Measurements from ENCODE around the gene PRKAR2B.

The PRKAR2B gene

DNA sequence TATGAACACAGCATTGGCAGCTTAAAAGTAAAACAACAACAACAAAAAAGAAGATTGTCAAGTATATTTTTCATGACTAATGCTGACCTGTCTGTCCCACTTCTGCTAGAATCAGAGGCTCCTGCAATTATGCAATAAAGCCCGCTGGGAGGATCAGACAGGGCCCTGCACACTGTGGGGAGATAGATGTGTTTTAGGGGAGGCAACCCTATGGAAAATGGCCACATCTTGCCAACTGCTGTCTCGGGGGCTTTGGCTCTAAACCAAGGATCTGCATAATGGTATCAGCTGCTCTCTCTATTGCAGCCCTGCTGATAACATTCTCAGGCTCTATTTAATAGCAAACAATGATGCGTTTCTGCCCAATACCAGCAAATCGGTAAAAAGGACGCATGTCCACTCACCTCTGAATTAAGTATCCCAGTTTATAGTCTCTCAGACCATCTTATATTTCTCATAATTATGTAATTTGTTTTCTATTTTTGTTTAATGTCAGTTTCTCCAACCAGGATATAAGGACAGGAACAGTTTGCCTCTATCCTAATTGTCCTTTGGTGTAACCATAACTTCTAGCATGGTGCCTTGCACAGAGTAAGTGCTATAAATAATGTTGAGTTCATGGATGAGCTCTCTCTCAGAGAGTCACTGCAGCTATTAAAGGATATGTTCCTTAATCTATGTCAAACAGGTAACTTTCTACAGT, 15.3 kb upstream of the PRKAR2B start:
- TF ChIP-seq TAF1 (IDR thresholded peaks at IDR 0.05; ENCODE audit: borderline replicate concordance, insufficient read depth, low read length) (no peak), POLR2AphosphoS5 (IDR thresholded peaks at IDR 0.05; ENCODE audit: low read depth, low read length) (no peak), SIN3A (IDR thresholded peaks at IDR 0.05; ENCODE audit: borderline replicate concordance, insufficient read depth, low read length) (no peak), FOXP2 (optimal IDR thresholded peaks at IDR 0.05; ENCODE audit: borderline replicate concordance, extremely low read depth, extremely low read length, insufficient read depth) (no peak), REST (IDR thresholded peaks at IDR 0.05; ENCODE audit: insufficient read depth in 1 of 2, low read depth in 2 of 2, low read length in 2 of 2) (no peak)

- no peak for TF ChIP-seq SIN3A (IDR thresholded peaks at IDR 0.05; ENCODE audit: borderline replicate concordance, insufficient read depth, low read length)
- TF ChIP-seq FOXP2 (optimal IDR thresholded peaks at IDR 0.05; ENCODE audit: borderline replicate concordance, extremely low read depth, extremely low read length, insufficient read depth): no peak
- no peak for TF ChIP-seq REST (IDR thresholded peaks at IDR 0.05; ENCODE audit: insufficient read depth in 1 of 2, low read depth in 2 of 2, low read length in 2 of 2)
- TF ChIP-seq POLR2AphosphoS5 (IDR thresholded peaks at IDR 0.05; ENCODE audit: low read depth, low read length): no peak
- TF ChIP-seq TAF1 (IDR thresholded peaks at IDR 0.05; ENCODE audit: borderline replicate concordance, insufficient read depth, low read length): no peak
Observed at GRCh38 chr7:107029764-107030286, 14.7 kb upstream of the PRKAR2B start.

DNA sequence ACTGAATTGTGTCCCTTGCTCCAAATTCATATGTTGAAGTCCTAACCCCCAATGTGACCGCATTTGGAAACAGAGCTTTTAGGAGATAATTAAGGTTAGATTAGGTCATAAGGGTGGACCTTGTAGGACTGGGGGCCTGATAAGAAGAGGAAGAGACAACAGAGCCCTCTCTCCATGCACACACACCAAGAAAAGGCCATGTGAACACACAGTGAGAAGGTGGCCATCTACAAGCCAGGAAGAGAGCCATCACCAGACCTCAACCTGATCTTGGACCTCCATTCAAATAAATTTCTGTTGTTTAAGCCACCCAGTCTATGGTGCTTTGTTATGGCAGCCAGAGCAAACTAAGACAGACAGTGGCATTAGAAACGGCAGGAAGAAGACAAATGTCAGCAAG, 12.5 kb upstream of the PRKAR2B start:
- no peak for TF ChIP-seq TAF1 (IDR thresholded peaks at IDR 0.05; ENCODE audit: borderline replicate concordance, insufficient read depth, low read length)

GRCh38 chr7:107032720-107033438, 11.6 kb upstream of the PRKAR2B start:
- TF ChIP-seq FOXP2 (optimal IDR thresholded peaks at IDR 0.05; ENCODE audit: borderline replicate concordance, extremely low read depth, extremely low read length, insufficient read depth) (no peak), REST (IDR thresholded peaks at IDR 0.05; ENCODE audit: insufficient read depth in 1 of 2, low read depth in 2 of 2, low read length in 2 of 2) (no peak), SIN3A (IDR thresholded peaks at IDR 0.05; ENCODE audit: borderline replicate concordance, insufficient read depth, low read length) (no peak), TAF1 (IDR thresholded peaks at IDR 0.05; ENCODE audit: borderline replicate concordance, insufficient read depth, low read length) (no peak), POLR2AphosphoS5 (IDR thresholded peaks at IDR 0.05; ENCODE audit: low read depth, low read length) (no peak)

GRCh38 chr7:107034553-107034952, 10.0 kb upstream of the PRKAR2B start:
- TF ChIP-seq POLR2AphosphoS5 (IDR thresholded peaks at IDR 0.05; ENCODE audit: low read depth, low read length): no peak
- no peak for TF ChIP-seq REST (IDR thresholded peaks at IDR 0.05; ENCODE audit: insufficient read depth in 1 of 2, low read depth in 2 of 2, low read length in 2 of 2)
- TF ChIP-seq SIN3A (IDR thresholded peaks at IDR 0.05; ENCODE audit: borderline replicate concordance, insufficient read depth, low read length): no peak
- no peak for TF ChIP-seq FOXP2 (optimal IDR thresholded peaks at IDR 0.05; ENCODE audit: borderline replicate concordance, extremely low read depth, extremely low read length, insufficient read depth)
- TF ChIP-seq TAF1 (IDR thresholded peaks at IDR 0.05; ENCODE audit: borderline replicate concordance, insufficient read depth, low read length): no peak

Data from PFSK-1 (cell line).